DOHH2 (cell line): ENCODE data around the gene PLAGL1.

Experiments used
- H3F3A ChIP-seq: fragments of 200-600 bp; sonication (generic), shearing (Covaris generic); 2 replicates; pipeline ENCODE4 v1.6.0; 2016; ENCODE audit warnings: antibody characterized with exemption, mild to moderate bottlenecking; ENCODE audit not compliant: control insufficient read depth, insufficient read depth
- H3K27ac ChIP-seq: fragments of 200-600 bp; sonication (generic); 2 replicates; pipeline ENCODE4 v1.5.1; 2014; ENCODE audit warnings: low read depth, mild to moderate bottlenecking, low read length, moderate library complexity
- H3K27me3 ChIP-seq: fragments of 200-600 bp; sonication (generic); 2 replicates; pipeline ENCODE4 v1.6.1; 2014; ENCODE audit warnings: mild to moderate bottlenecking, low read length, mixed read lengths; ENCODE audit not compliant: control insufficient read depth
- H3K36me3 ChIP-seq: fragments of 200-600 bp; sonication (generic); 2 replicates; pipeline ENCODE4 v1.6.1; 2014; ENCODE audit warnings: mild to moderate bottlenecking, low read length, moderate library complexity, mixed read lengths; ENCODE audit not compliant: control insufficient read depth
- H3K4me1 ChIP-seq: fragments of 200-600 bp; sonication (generic); 2 replicates; pipeline ENCODE4 v1.6.1; 2014; ENCODE audit warnings: mild to moderate bottlenecking, low read length, mixed read lengths; ENCODE audit not compliant: control insufficient read depth
- H3K4me2 ChIP-seq: fragments of 200-600 bp; sonication (generic); 2 replicates; pipeline ENCODE4 v1.6.0; 2014; ENCODE audit warnings: mild to moderate bottlenecking, low read length, moderate library complexity
- H3K4me3 ChIP-seq: fragments of 200-600 bp; sonication (generic); 2 replicates; pipeline ENCODE4 v1.5.1; 2014; ENCODE audit warnings: mild to moderate bottlenecking, low read length, mixed read lengths
- H3K79me2 ChIP-seq: fragments of 200-600 bp; sonication (generic); 2 replicates; pipeline ENCODE4 v1.6.1; 2014; ENCODE audit warnings: mild to moderate bottlenecking, low read length, mixed read lengths; ENCODE audit not compliant: control insufficient read depth
- H3K9me2 ChIP-seq: fragments of 200-600 bp; sonication (generic); replicated peaks from 2 replicates; pipeline ENCODE4 v1.6.1; 2014; ENCODE audit warnings: mild to moderate bottlenecking, low read length, mixed read lengths; ENCODE audit not compliant: control insufficient read depth
- H3K9me3 ChIP-seq: fragments of 200-600 bp; sonication (generic); 2 replicates; pipeline ENCODE4 v1.6.1; 2014; ENCODE audit warnings: antibody characterized with exemption, low read length, mixed read lengths; ENCODE audit not compliant: control insufficient read depth, insufficient read depth
- H4K20me1 ChIP-seq: fragments of 200-600 bp; sonication (generic); 2 replicates; pipeline ENCODE4 v1.6.0; 2014; ENCODE audit warnings: low read depth, mild to moderate bottlenecking, antibody characterized with exemption, low read length, moderate library complexity; ENCODE audit not compliant: control insufficient read depth, insufficient read depth
- CTCF ChIP-seq: fragments of 200-600 bp; sonication (generic); IDR thresholded peaks from one replicate; pipeline ENCODE4 v1.5.1; 2014; ENCODE audit warnings: antibody characterized with exemption, mild to moderate bottlenecking, low read depth, low read length; ENCODE audit not compliant: poor library complexity, severe bottlenecking
- EZH2phosphoT487 ChIP-seq: fragments of 200-600 bp; sonication (generic); IDR thresholded peaks from 2 replicates; pipeline ENCODE4 v1.6.1; 2017; ENCODE audit warnings: borderline replicate concordance, mild to moderate bottlenecking, antibody characterized with exemption, low read length, moderate library complexity, mixed read lengths

The PLAGL1 gene

GRCh38 chr6:143973097-143973966 is 34.7 kb downstream of the PLAGL1 start:
- no peak overlapping the region for H3K27ac ChIP-seq
- no peaks in the 10 kb centered on the region for H3K36me3 ChIP-seq
- TF ChIP-seq EZH2phosphoT487, result no peak
- no peak for TF ChIP-seq CTCF
- H3K9me2 ChIP-seq, result no peaks in the 10 kb centered on the region
- H3K9me3 ChIP-seq, result no peaks in the 10 kb centered on the region
- H3K79me2 ChIP-seq, result no peaks in the 10 kb centered on the region
- no peak overlapping the region for H3K4me2 ChIP-seq
- no peaks in the 10 kb centered on the region for H4K20me1 ChIP-seq
- no peaks in the 10 kb centered on the region for H3K4me1 ChIP-seq
- no peak overlapping the region for H3K4me3 ChIP-seq
- H3F3A ChIP-seq, result no peaks in the 10 kb centered on the region
- H3K27me3 ChIP-seq, result no peaks in the 10 kb centered on the region; the same call in 1 of the 2 replicates

DNA sequence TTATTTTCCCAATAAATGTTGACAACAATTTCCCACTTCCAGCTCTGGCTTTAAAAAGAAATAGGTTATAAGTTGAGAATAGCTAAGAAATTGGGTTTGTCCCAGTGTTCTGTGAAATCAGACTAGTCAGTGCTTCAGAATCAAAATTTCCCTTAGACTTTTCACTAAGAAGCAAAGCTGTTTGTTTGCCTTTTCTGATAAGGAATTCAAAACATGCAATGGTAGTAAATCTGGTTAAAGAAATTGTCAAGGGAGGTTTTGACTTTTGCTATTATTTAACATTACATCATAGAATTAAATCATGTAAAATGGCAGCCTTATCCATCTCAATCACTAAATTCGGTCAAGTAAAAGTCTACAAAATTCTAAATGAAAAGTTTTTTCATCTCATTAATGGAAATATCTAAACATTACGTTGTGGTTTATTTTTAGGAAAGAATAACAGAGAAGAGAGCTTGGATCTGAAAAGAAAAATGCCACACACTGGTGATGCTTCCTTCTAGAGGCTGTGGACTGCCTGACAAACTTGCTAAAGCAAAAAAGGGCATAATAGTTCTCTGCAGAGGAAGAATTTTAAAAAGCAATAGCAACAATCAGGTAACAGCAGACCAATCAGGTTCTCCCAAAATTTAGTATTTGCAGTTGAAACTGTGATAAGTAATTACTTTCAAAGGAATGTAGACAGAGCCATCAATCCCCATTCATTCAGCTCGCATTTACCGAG is 36.4 kb downstream of the PLAGL1 start:
- Histone ChIP-seq H3K27me3 (no peaks in the 10 kb centered on the region; the same call in 1 of the 2 replicates), H3K4me3 (no peak overlapping the region), H3K27ac (no peak overlapping the region), H3K4me1 (no peaks in the 10 kb centered on the region), H3K9me3 (no peaks in the 10 kb centered on the region), H3K9me2 (no peaks in the 10 kb centered on the region), H3K36me3 (no peaks in the 10 kb centered on the region), H4K20me1 (no peaks in the 10 kb centered on the region), H3F3A (no peaks in the 10 kb centered on the region), H3K4me2 (no peak overlapping the region), H3K79me2 (no peaks in the 10 kb centered on the region)
- TF ChIP-seq EZH2phosphoT487 (no peak), CTCF (no peak)

- no peaks in the 10 kb centered on the region for H3K36me3 ChIP-seq
- no peak overlapping the region for H3K4me3 ChIP-seq
- H3K4me1 ChIP-seq, result no peaks in the 10 kb centered on the region
- no peaks in the 10 kb centered on the region for H4K20me1 ChIP-seq
- no peaks in the 10 kb centered on the region for H3F3A ChIP-seq
- no peak overlapping the region for H3K4me2 ChIP-seq
- no peaks in the 10 kb centered on the region for H3K9me3 ChIP-seq
- no peaks in the 10 kb centered on the region for H3K9me2 ChIP-seq
- no peak overlapping the region for H3K27ac ChIP-seq
- H3K27me3 ChIP-seq, result no peaks in the 10 kb centered on the region; the same call in 1 of the 2 replicates
- H3K79me2 ChIP-seq, result no peaks in the 10 kb centered on the region
- TF ChIP-seq EZH2phosphoT487 (no peak), CTCF (no peak)
Observed at GRCh38 chr6:143970456-143971218, 37.4 kb downstream of the PLAGL1 start.
